Measurements from ENCODE around the gene OMP.

The OMP gene

DNA sequence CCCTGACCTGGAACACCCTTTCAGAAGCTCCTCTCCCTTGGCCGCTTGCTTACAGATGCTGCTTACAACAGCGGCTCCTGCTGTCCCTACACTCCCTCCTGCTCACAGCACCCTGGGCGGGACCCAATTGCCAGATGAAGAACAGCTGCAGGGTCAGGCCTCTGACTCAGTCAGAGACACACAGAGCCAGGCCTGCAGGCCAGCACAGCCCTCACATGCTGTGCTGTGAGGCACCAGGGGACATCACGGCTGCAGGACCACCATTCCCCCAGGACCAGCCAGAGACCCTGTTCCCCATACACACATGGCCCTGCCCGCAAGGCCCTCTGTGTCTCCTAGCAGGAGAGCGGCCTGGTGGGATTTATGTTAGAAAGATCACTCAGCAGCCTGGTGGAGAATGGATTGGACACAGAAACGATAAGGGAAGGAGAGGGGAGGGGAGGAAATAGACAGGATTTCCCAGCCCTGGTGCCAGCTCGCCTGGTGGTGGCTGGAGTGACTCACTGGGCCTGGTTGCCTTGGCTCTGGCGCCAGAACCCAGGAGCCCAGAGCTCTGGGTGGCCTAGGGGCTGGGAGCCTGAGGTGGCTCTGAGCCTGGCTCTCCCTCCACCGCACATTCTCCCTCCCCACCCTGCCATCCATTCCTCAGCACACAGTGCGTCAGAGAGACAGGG, 29.2 kb upstream of the OMP start:
- peak overlapping the region; percentile 38 to 65 for H3K27ac Mint-ChIP-seq
- DNase-seq (no peak), ATAC-seq (replicated peaks) (no peak)
- no peaks in the 10 kb centered on the region for H3K27me3 Mint-ChIP-seq
- no peaks in the 10 kb centered on the region for H3K9me3 Mint-ChIP-seq
- peaks cover 2% of the 10 kb centered on the region for H3K36me3 Mint-ChIP-seq (ENCODE audit: insufficient read depth)
- H3K4me3 Mint-ChIP-seq: peak overlapping the region; percentile 67 to 69
- peaks cover 24 to 25% of the 10 kb centered on the region in 2 donors for H3K4me1 Mint-ChIP-seq (ENCODE audit: low read depth in 2 of 2)

GRCh38 chr11:77074205-77074604, 28.4 kb upstream of the OMP start:
- Mint-ChIP-seq H3K9me3 (no peaks in the 10 kb centered on the region), H3K4me1 (ENCODE audit: low read depth in 2 of 2) (peaks cover 23 to 25% of the 10 kb centered on the region in 2 donors), H3K27ac (no peak overlapping the region), H3K4me3 (peak overlapping the region in 1 of 2 donors; percentile 67), H3K27me3 (no peaks in the 10 kb centered on the region), H3K36me3 (ENCODE audit: insufficient read depth) (peaks cover 2% of the 10 kb centered on the region)
- DNase-seq (no peak), ATAC-seq (replicated peaks) (no peak)

- no peak for ATAC-seq (replicated peaks)
Measured at GRCh38 chr11:77074626-77075221, 27.9 kb upstream of the OMP start.

DNA sequence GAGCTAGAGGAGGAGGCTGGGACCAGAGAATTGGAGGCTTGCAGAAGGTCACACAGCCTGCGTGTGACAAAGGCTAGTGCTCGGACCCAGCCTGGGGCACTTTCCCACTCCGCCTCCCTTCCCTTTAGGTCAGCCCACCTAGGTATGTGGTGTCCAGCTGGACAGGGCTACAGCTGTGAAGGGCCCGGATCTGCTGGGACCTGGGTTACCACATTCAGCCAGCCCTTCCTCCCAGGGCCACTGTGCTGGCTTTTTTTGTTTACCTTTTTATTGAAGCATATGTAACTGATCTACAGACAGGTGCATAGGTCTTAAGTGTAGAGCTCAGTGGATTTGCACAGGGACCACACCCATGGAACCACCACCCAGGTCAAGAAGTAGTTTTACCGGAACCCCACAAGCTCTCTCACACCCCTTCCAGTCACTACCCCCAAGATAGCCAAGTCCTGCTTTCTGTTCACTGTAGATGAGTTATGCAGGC, 27.2 kb upstream of the OMP start:
- Mint-ChIP-seq H3K9me3 (no peaks in the 10 kb centered on the region), H3K4me1 (ENCODE audit: low read depth in 2 of 2) (peaks cover 23 to 27% of the 10 kb centered on the region in 2 donors), H3K27ac (no peak overlapping the region), H3K27me3 (no peaks in the 10 kb centered on the region), H3K36me3 (ENCODE audit: insufficient read depth) (peaks cover 2% of the 10 kb centered on the region), H3K4me3 (no peak overlapping the region)
- DNase-seq: no peak
- no peak for ATAC-seq (replicated peaks)

More at GRCh38 chr11:77074626-77075221, 27.9 kb upstream of the OMP start:
- DNase-seq: no peak
- Mint-ChIP-seq H3K36me3 (ENCODE audit: insufficient read depth) (peaks cover 2% of the 10 kb centered on the region), H3K4me3 (no peak overlapping the region), H3K27me3 (no peaks in the 10 kb centered on the region), H3K27ac (no peak overlapping the region), H3K4me1 (ENCODE audit: low read depth in 2 of 2) (peaks cover 23 to 25% of the 10 kb centered on the region in 2 donors), H3K9me3 (no peaks in the 10 kb centered on the region)

GRCh38 chr11:77079666-77080065, 23.0 kb upstream of the OMP start:
- Mint-ChIP-seq H3K27me3 (no peaks in the 10 kb centered on the region), H3K36me3 (ENCODE audit: insufficient read depth) (no peaks in the 10 kb centered on the region), H3K4me3 (no peak overlapping the region), H3K9me3 (no peaks in the 10 kb centered on the region), H3K4me1 (ENCODE audit: low read depth in 2 of 2) (peaks cover 4 to 14% of the 10 kb centered on the region in 2 donors), H3K27ac (no peak overlapping the region)
- no peak for ATAC-seq (replicated peaks)
- DNase-seq: no peak

DNA sequence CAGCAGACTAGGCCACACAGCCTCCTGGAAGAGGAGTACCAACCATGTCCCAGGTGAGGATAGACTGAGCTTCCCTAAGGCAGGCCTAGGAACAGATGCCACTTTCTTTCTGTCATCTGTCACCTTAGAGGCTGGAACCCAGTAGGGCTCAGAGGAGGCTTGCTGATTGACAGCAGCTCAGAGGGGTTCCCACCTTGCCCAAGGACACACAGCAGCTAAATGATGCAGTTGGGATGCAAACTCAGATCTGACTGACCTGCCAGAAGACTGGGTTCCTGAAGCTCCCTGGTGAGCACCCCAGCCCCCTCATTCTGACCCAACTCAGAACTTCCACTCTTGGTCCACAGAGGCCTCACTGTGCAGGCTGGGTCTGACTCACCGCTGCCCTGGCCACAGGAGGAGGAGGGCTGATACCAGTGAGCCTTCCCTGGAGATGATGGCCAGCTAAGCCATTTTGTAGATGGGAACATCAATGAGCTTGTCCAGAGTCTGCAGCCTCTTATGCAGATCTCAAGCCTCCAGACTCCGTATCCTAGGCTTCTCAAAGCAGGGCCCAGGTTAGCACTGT, 21.9 kb upstream of the OMP start:
- ATAC-seq (replicated peaks) (no peak), DNase-seq (no peak)
- H3K4me1 Mint-ChIP-seq (ENCODE audit: low read depth in 2 of 2): peaks cover 4 to 14% of the 10 kb centered on the region in 2 donors
- no peak overlapping the region for H3K4me3 Mint-ChIP-seq
- H3K9me3 Mint-ChIP-seq: no peaks in the 10 kb centered on the region
- no peaks in the 10 kb centered on the region for H3K27me3 Mint-ChIP-seq
- peak overlapping the region in 1 of 2 donors; percentile 90 for H3K27ac Mint-ChIP-seq
- H3K36me3 Mint-ChIP-seq (ENCODE audit: insufficient read depth): no peaks in the 10 kb centered on the region

DNA sequence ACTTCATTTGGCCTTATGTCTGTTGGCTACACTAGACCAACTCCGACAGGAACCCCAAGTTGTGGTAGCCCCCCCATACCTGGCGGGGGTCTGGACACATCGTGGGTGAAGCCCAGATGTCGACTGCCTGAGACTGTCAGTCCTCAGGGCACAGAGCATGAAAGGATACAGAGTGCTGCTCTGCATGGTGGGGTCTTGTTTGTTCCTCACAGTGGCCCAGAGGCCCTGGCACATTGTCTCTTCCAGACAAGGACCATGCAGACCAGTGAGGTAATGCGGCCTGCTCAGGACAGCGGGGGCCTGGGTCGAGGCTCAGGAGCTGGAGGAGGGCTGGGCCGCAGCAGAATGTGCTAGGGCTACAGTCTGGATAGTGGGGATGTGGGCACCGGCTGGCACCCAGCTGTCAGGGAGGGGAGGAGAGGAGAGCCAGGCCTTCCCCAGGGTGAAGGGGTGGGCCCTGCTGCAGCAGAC, 21.2 kb upstream of the OMP start:
- no peaks in the 10 kb centered on the region for H3K36me3 Mint-ChIP-seq (ENCODE audit: insufficient read depth)
- H3K9me3 Mint-ChIP-seq: no peaks in the 10 kb centered on the region
- H3K4me3 Mint-ChIP-seq: no peak overlapping the region
- H3K27ac Mint-ChIP-seq: peak overlapping the region; percentile 90 to 91
- H3K27me3 Mint-ChIP-seq: no peaks in the 10 kb centered on the region
- DNase-seq (no peak), ATAC-seq (replicated peaks) (no peak)
- peaks cover 4 to 14% of the 10 kb centered on the region in 2 donors for H3K4me1 Mint-ChIP-seq (ENCODE audit: low read depth in 2 of 2)

DNA sequence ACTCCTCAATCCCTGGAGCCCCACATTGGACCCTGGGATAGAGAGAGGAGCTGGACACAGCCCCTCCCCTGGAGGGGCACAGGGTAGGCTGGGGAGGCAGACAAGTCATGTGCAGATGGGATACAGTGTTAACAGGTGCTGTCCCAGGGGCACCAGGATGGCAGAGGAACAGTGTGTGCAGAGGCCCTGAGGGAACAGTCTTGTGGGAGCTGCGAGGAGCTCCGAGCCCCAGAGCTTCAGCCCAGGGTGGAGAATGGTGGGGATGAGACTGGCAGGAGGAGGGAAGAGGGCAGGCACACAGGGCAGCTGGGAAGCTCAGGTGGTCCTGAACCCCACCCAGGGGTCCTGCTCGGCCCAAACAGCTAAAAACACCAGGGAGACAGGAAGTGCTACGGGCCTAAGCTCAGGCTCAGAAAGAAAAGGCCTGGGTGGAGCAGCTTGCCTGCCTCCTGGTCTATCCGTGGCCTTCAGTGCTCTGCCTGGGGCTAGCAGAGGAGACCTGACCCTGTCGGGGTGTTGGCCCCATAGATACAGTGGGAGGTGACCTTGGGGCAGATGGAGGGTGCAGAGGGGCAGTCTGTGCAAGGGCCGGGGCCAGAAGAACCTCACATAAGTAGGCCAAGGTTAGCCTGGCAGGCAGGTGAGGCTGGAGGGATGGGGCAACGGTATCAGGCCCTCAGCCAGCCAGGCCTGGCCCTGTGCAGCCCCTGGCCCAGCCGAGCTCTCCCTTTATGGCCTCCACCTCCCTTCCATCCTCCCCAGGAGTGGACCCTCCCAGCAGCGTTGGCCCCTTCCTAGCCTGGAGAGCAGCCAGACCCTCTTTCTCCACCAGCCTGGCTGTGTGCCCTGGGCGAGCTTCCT, 20.4 kb upstream of the OMP start:
- peak; percentile 12 for ATAC-seq (replicated peaks)
- Mint-ChIP-seq H3K4me3 (peak overlapping the region; percentile 73 to 80), H3K36me3 (ENCODE audit: insufficient read depth) (no peaks in the 10 kb centered on the region), H3K27me3 (no peaks in the 10 kb centered on the region), H3K27ac (peak overlapping the region; percentile 90 to 91), H3K9me3 (no peaks in the 10 kb centered on the region), H3K4me1 (ENCODE audit: low read depth in 2 of 2) (peaks cover 4 to 14% of the 10 kb centered on the region in 2 donors)
- DNase-seq: no peak

DNA sequence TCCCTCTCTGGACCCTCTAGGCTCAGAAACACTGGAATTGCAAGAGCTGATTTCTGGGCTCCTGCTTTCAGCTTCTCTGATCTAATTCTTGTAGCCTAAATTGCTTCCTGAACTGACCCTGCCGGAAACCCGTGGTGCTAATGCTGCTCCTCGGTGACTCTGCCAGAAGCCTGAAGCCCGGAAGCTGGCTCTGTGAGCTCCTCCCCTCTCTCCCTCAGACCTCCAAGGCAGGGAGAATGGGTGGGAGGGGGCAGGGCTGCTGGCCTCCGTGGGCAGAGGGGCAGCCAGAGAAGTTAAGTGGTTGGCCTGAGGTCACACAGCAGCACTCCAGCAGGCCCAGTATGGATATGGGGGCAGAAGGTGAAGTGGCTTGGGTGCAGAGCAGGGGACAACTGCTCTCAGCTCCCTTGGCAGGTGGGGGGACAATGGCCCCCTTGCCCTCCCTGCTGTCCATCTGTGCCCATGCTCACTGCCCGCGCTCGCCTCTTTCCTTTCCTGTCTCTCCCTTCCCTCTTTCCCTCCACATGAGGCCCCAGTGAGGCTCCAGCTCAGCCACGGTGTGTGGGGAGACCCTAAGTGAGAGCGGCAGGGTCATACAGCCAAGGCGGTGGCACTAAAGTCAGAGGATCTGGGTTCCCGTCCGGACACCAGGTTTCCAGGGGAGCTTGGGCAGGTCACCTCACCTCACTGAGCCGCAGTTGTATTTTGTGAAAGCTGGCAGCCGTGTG, 19.6 kb upstream of the OMP start:
- H3K9me3 Mint-ChIP-seq: no peaks in the 10 kb centered on the region
- peak in 1 of 3 experiments; percentile 20 for DNase-seq
- peak overlapping the region; percentile 73 to 80 for H3K4me3 Mint-ChIP-seq
- H3K4me1 Mint-ChIP-seq (ENCODE audit: low read depth in 2 of 2): peaks cover under 1 to 14% of the 10 kb centered on the region in 2 donors
- H3K36me3 Mint-ChIP-seq (ENCODE audit: insufficient read depth): no peaks in the 10 kb centered on the region
- H3K27ac Mint-ChIP-seq: peak overlapping the region; percentile 90 to 91
- H3K27me3 Mint-ChIP-seq: no peaks in the 10 kb centered on the region
- ATAC-seq (replicated peaks): peak; percentile 90

DNA sequence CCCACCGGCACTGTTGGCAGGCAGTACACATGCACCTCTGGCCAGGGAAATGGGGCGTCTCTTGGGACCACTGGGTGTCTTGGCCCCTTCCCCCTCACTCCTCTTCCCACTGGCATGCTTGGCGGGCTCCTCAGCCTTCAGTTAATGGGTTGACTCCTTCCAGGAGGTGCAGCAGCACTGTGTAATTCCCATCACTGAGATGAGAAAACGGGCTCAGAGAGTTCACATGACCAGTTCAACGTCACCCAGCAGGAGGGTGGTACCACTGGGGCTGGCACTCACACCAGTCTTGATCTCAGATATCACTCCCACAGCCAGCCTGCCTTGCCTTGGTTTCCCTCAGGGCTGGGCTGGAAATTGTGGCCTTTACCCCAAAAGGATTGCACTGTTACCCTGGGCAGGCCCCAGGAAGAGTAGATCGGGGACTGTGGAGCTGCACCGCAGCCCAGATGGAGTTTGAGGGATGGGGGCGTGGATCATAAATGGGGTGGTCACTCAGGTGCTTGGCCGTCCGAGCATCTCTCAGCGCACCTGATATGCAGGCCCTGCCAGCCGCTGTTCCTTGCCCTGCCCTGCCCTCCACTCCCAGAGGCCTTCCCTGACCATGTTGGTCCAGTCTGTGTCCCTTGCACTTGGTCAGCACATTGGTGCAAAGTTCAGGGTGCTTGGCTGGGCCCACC, 18.9 kb upstream of the OMP start:
- DNase-seq (no peak), ATAC-seq (replicated peaks) (no peak)
- Mint-ChIP-seq H3K27me3 (no peaks in the 10 kb centered on the region), H3K9me3 (no peaks in the 10 kb centered on the region), H3K4me1 (ENCODE audit: low read depth in 2 of 2) (peaks cover 0 to 14% of the 10 kb centered on the region in 2 donors), H3K36me3 (ENCODE audit: insufficient read depth) (no peaks in the 10 kb centered on the region), H3K4me3 (peak overlapping the region; percentile 31 to 80), H3K27ac (peak overlapping the region; percentile 90 to 91)

- Mint-ChIP-seq H3K27me3 (no peaks in the 10 kb centered on the region), H3K36me3 (ENCODE audit: insufficient read depth) (no peaks in the 10 kb centered on the region), H3K9me3 (no peaks in the 10 kb centered on the region), H3K4me3 (no peak overlapping the region), H3K27ac (no peak overlapping the region), H3K4me1 (ENCODE audit: low read depth in 2 of 2) (peaks cover 0 to 14% of the 10 kb centered on the region in 2 donors)
- no peak for DNase-seq
- ATAC-seq (replicated peaks): no peak
Measured at GRCh38 chr11:77084581-77085191, 18.0 kb upstream of the OMP start.

- no peaks in the 10 kb centered on the region for H3K27me3 Mint-ChIP-seq
- H3K4me3 Mint-ChIP-seq: no peak overlapping the region
- no peak for DNase-seq
- ATAC-seq (replicated peaks): no peak
- H3K9me3 Mint-ChIP-seq: no peaks in the 10 kb centered on the region
- no peak overlapping the region for H3K27ac Mint-ChIP-seq
- peaks cover 0 to 11% of the 10 kb centered on the region in 2 donors for H3K4me1 Mint-ChIP-seq (ENCODE audit: low read depth in 2 of 2)
- no peaks in the 10 kb centered on the region for H3K36me3 Mint-ChIP-seq (ENCODE audit: insufficient read depth)
Measured at GRCh38 chr11:77085652-77086051, 17.0 kb upstream of the OMP start.

Data from effector memory CD8-positive, alpha-beta T cell (primary cell).